Neural cell (in vitro differentiated cells): ENCODE data around the gene SETD2. TPM values are rescaled to one million over a fixed set of nuclear protein-coding genes. Genes with fewer than 3 reads are reported as not detected.
"Not testable (repeated sequence)": the region's sequence is repeated elsewhere in the genome, so short reads cannot be mapped to it uniquely, and the experiment has no call there.

ENCODE experiments used
- H2AFZ ChIP-seq: fragments of 200-600, 300-800 bp; sonication (generic), shearing (Covaris generic); 2 replicates; pipeline ENCODE4 v1.6.0; 2014; ENCODE audit warnings: low read depth, mild to moderate bottlenecking, antibody characterized with exemption, low read length, moderate library complexity
- H3F3A ChIP-seq: fragments of 200-600 bp; shearing (Covaris generic); 2 replicates; pipeline ENCODE4 v1.6.1; 2016; ENCODE audit warnings: mild to moderate bottlenecking, moderate library complexity, mixed read lengths, antibody characterized with exemption, low read length; ENCODE audit not compliant: insufficient read depth, poor library complexity, severe bottlenecking
- H3K27ac ChIP-seq: fragments of 200-600, 300-800 bp; sonication (generic), shearing (Covaris generic); 2 replicates; pipeline ENCODE4 v1.5.1; 2014; ENCODE audit warnings: mild to moderate bottlenecking, low read length, moderate library complexity
- H3K27me3 ChIP-seq: fragments of 300-800, 200-600 bp; sonication (generic), shearing (Covaris generic); 2 replicates; pipeline ENCODE4 v1.6.0; 2014; ENCODE audit warnings: mild to moderate bottlenecking, low read depth, low read length, moderate library complexity; ENCODE audit not compliant: insufficient read depth
- H3K36me3 ChIP-seq: fragments of 300-800, 200-600 bp; sonication (generic), shearing (Covaris generic); 2 replicates; pipeline ENCODE4 v1.5.1; 2014; ENCODE audit warnings: mild to moderate bottlenecking, antibody characterized with exemption, low read length, moderate library complexity; ENCODE audit not compliant: insufficient read depth
- H3K4me2 ChIP-seq: fragments of 300-800, 200-600 bp; sonication (generic), shearing (Covaris generic); 2 replicates; pipeline ENCODE4 v1.6.0; 2014; ENCODE audit warnings: mild to moderate bottlenecking, low read length
- H3K4me3 ChIP-seq: fragments of 300-800, 200-600 bp; sonication (generic), shearing (Covaris generic); 2 replicates; pipeline ENCODE4 v1.5.1; 2014; ENCODE audit warnings: mild to moderate bottlenecking, low read length, moderate library complexity
- H3K79me2 ChIP-seq: fragments of 200-600 bp; shearing (Covaris generic); replicated peaks from 2 replicates; pipeline ENCODE4 v1.6.0; 2014; ENCODE audit warnings: mild to moderate bottlenecking, low read length, moderate library complexity; ENCODE audit not compliant: insufficient read depth
- H3K9ac ChIP-seq: fragments of 300-800, 200-600 bp; sonication (generic), shearing (Covaris generic); 2 replicates; pipeline ENCODE4 v1.6.1; 2016; ENCODE audit warnings: mild to moderate bottlenecking, low read length, mixed read lengths
- H3K9me2 ChIP-seq: fragments of 200-600 bp; shearing (Covaris generic); 2 replicates; pipeline ENCODE4 v1.6.1; 2016; ENCODE audit warnings: mild to moderate bottlenecking, low read length, mixed read lengths; ENCODE audit not compliant: insufficient read depth
- H3K9me3 ChIP-seq: fragments of 200-600, 300-800 bp; sonication (generic), shearing (Covaris generic); 2 replicates; pipeline ENCODE4 v1.6.1; 2016; ENCODE audit warnings: mild to moderate bottlenecking, mixed run types, low read length, moderate library complexity, mixed read lengths
- H4K20me1 ChIP-seq: fragments of 200-600 bp; shearing (Covaris generic); 2 replicates; pipeline ENCODE4 v1.6.1; 2016; ENCODE audit warnings: mild to moderate bottlenecking, mixed run types; ENCODE audit not compliant: insufficient read depth
- EP300 ChIP-seq: fragments of 450-650 bp; conservative IDR thresholded peaks from 2 replicates; pipeline ENCODE4 v1.6.1; 2014; ENCODE audit warnings: antibody characterized with exemption, mild to moderate bottlenecking, moderate library complexity; ENCODE audit not compliant: poor library complexity, severe bottlenecking
- EZH2 ChIP-seq: fragments of 200-600, 300-800 bp; shearing (Covaris generic), sonication (generic); IDR thresholded peaks from 2 replicates; pipeline ENCODE4 v1.6.1; 2014; ENCODE audit warnings: antibody characterized with exemption, low read length, borderline replicate concordance, mild to moderate bottlenecking; ENCODE audit not compliant: insufficient read depth, poor library complexity, severe bottlenecking
- MXI1 ChIP-seq: fragments of 450-650 bp; conservative IDR thresholded peaks from 2 replicates; pipeline ENCODE4 v1.6.1; 2014; ENCODE audit warnings: antibody characterized with exemption, mild to moderate bottlenecking; ENCODE audit not compliant: poor library complexity, severe bottlenecking
- POLR2AphosphoS5 ChIP-seq: IDR thresholded peaks from 2 replicates; pipeline ENCODE4 v1.6.1; 2012
- RAD21 ChIP-seq: fragments of 450-650 bp; conservative IDR thresholded peaks from 2 replicates; pipeline ENCODE4 v1.6.1; 2014; ENCODE audit warnings: antibody characterized with exemption, mild to moderate bottlenecking, moderate library complexity
- SMC3 ChIP-seq: fragments of 450-650 bp; conservative IDR thresholded peaks from 2 replicates; pipeline ENCODE4 v1.6.1; 2014; ENCODE audit warnings: antibody characterized with exemption, mild to moderate bottlenecking, moderate library complexity; ENCODE audit not compliant: poor library complexity
- TAF1 ChIP-seq: IDR thresholded peaks from 2 replicates; pipeline ENCODE4 v1.6.1; 2012; ENCODE audit warnings: low read depth
- polyA plus RNA-seq: library from polyadenylated mRNA; depleted of rRNA; stranded (reverse); fragments of >200 nt; gene quantifications from 2 replicates; pipeline ENCODE4 v1.2.3, GENCODE V29; 2014
- TF ChIP-seq, protein P1 (sequence below): fragments of 450-650 bp; IDR thresholded peaks from 2 replicates; pipeline ENCODE4 v1.5.1; 2014; ENCODE audit warnings: antibody characterized with exemption, mild to moderate bottlenecking, moderate library complexity; ENCODE audit not compliant: poor library complexity, severe bottlenecking
- TF ChIP-seq, protein P2 (sequence below): IDR thresholded peaks from 2 replicates; pipeline ENCODE4 v1.6.1; 2012; ENCODE audit warnings: borderline replicate concordance

SETD2 gene
- polyA plus RNA-seq, 1 donor from 2014 or later = 18.4 TPM

DNA sequence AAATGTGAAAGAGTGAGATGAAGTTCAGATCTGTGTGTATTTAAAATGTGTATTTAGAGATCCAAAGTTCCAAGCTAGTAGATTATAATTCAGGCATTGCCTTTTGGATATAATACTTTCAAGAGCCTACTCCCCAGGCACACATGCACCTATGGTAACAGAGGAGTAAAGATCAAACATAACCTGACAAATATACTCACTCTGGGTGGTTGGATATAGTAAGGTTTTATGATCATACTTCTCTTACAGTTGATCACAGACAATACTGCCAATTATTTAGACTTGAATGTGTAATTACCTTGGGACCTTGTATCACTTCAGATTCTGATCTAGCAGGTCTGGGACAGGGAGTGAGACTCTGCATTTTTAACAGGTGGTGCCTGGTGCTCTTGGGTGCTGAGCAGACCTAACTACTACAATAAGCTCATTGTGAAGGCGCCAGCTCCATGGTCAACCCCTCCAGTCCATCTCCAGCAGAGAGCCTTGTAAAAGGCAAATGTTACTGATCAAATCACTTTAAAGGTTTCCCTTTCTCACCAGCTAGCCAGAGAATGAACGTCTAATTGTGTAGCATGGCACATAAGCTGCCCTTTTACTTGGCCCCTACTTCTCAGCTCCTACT is 128.9 kb downstream of the SETD2 start:
- TF ChIP-seq EZH2 = no peak
- no peak for TF ChIP-seq EP300
- TF ChIP-seq TAF1 = no peak
- TF ChIP-seq POLR2AphosphoS5 = no peak
- TF ChIP-seq, protein P1, sequence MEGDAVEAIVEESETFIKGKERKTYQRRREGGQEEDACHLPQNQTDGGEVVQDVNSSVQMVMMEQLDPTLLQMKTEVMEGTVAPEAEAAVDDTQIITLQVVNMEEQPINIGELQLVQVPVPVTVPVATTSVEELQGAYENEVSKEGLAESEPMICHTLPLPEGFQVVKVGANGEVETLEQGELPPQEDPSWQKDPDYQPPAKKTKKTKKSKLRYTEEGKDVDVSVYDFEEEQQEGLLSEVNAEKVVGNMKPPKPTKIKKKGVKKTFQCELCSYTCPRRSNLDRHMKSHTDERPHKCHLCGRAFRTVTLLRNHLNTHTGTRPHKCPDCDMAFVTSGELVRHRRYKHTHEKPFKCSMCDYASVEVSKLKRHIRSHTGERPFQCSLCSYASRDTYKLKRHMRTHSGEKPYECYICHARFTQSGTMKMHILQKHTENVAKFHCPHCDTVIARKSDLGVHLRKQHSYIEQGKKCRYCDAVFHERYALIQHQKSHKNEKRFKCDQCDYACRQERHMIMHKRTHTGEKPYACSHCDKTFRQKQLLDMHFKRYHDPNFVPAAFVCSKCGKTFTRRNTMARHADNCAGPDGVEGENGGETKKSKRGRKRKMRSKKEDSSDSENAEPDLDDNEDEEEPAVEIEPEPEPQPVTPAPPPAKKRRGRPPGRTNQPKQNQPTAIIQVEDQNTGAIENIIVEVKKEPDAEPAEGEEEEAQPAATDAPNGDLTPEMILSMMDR = no peak
- TF ChIP-seq RAD21 = no peak
- TF ChIP-seq MXI1 = no peak
- TF ChIP-seq, protein P2, sequence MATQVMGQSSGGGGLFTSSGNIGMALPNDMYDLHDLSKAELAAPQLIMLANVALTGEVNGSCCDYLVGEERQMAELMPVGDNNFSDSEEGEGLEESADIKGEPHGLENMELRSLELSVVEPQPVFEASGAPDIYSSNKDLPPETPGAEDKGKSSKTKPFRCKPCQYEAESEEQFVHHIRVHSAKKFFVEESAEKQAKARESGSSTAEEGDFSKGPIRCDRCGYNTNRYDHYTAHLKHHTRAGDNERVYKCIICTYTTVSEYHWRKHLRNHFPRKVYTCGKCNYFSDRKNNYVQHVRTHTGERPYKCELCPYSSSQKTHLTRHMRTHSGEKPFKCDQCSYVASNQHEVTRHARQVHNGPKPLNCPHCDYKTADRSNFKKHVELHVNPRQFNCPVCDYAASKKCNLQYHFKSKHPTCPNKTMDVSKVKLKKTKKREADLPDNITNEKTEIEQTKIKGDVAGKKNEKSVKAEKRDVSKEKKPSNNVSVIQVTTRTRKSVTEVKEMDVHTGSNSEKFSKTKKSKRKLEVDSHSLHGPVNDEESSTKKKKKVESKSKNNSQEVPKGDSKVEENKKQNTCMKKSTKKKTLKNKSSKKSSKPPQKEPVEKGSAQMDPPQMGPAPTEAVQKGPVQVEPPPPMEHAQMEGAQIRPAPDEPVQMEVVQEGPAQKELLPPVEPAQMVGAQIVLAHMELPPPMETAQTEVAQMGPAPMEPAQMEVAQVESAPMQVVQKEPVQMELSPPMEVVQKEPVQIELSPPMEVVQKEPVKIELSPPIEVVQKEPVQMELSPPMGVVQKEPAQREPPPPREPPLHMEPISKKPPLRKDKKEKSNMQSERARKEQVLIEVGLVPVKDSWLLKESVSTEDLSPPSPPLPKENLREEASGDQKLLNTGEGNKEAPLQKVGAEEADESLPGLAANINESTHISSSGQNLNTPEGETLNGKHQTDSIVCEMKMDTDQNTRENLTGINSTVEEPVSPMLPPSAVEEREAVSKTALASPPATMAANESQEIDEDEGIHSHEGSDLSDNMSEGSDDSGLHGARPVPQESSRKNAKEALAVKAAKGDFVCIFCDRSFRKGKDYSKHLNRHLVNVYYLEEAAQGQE = no peak
- Histone ChIP-seq H3F3A (no peaks in the 10 kb centered on the region), H2AFZ (no peak overlapping the region), H3K9ac (no peak overlapping the region), H3K27me3 (no peaks in the 10 kb centered on the region), H3K4me2 (no peak overlapping the region), H3K9me3 (no peaks in the 10 kb centered on the region), H3K27ac (no peak overlapping the region), H3K9me2 (no peaks in the 10 kb centered on the region), H3K36me3 (peaks cover 7% of the 10 kb centered on the region), H4K20me1 (no peaks in the 10 kb centered on the region), H3K79me2 (no peaks in the 10 kb centered on the region), H3K4me3 (no peak overlapping the region)

DNA sequence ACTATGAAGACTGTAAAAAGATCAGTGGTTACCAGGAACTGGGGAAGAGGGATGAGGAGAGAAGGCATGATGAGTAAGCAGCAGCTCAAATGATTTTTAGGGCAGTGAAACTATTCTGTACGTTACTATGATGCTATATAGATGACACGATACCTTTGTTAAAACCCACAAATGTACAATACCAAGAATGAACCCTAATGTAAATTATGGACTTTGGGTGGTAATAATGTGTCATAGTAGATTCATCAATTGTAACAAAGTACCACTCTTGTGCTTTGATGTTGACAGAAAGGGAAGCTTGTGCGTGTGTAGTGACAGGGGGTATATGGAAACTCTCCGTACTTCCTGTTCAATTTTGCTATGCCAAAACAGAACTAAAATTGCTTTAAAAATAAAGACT is 132.9 kb downstream of the SETD2 start:
- H3K27ac ChIP-seq, H3K27me3 ChIP-seq, H3K9me3 ChIP-seq, H3K4me3 ChIP-seq, H3K36me3 ChIP-seq, H3K9me2 ChIP-seq, H3K4me2 ChIP-seq, H4K20me1 ChIP-seq, H2AFZ ChIP-seq, H3K9ac ChIP-seq, H3K79me2 ChIP-seq, H3F3A ChIP-seq: not testable (repeated sequence)

DNA sequence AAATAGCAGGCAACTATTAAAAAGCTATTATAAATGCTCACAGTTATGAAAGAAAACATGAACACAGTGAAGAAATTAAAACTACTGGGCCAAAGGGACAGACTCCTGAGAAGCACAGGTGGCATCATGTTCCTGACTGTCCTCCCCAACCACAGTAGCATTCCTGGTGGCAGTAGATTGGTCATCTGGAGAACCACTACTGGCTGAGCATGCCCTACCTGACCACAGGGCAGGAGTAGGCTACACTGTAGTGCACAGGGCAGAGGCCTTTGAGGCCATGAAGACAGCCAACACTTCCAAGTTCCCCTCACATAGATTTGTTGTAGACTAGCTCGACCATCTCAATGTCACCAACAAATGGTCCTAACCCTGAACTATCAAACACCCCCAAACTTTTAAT is 135.2 kb downstream of the SETD2 start:
- Histone ChIP-seq H3K4me3 (no peak overlapping the region), H3K9me2 (no peaks in the 10 kb centered on the region), H3K36me3 (no peaks in the 10 kb centered on the region), H3K9me3 (no peaks in the 10 kb centered on the region), H2AFZ (no peak overlapping the region), H3K79me2 (peaks cover 3% of the 10 kb centered on the region), H3K27me3 (no peaks in the 10 kb centered on the region), H3K27ac (no peak overlapping the region), H3K9ac (no peak overlapping the region), H3K4me2 (no peak overlapping the region), H3F3A (no peaks in the 10 kb centered on the region), H4K20me1 (no peaks in the 10 kb centered on the region)
- TF ChIP-seq TAF1 (no peak), MXI1 (no peak), POLR2AphosphoS5 (no peak), SMC3 (no peak), EZH2 (no peak), RAD21 (no peak), EP300 (no peak)
- TF ChIP-seq, protein P1 = no peak
- TF ChIP-seq, protein P2 = no peak
